T-cell (primary cell): ENCODE results near the gene EIPR1. TPM values are rescaled to one million over a fixed set of nuclear protein-coding genes. Genes with fewer than 3 reads are reported as not detected.

ENCODE experiments used
- ATAC-seq, 4 experiments: fragments of 200-7000 bp in 3 of 4; fragments of 150-1000 bp in 1 of 4; cut with Tn5 transposase; replicated peaks in 1 of 4; 1 replicate in 3 of 4; 2 replicates in 1 of 4; pipeline ENCODE4 v1.10.0; 2021; ENCODE audit warnings: moderate library complexity in 3 of 4, mild to moderate bottlenecking in 2 of 4, moderate number of reproducible peaks in 1 of 4
- CTCF ChIA-PET, 2 donors: fragments of 300-600 bp; sonication (Branson Sonifier 250); formaldehyde crosslinking; loops; one replicate each; lab custom pipeline; 2022; ENCODE audit warnings: antibody characterized with exemption in 2 of 2; lab: Charles Lee
- POLR2A ChIA-PET, 2 donors: fragments of 300-600 bp; sonication (Branson Sonifier 250); formaldehyde crosslinking; loops; one replicate each; lab custom pipeline; 2022; ENCODE audit warnings: antibody characterized with exemption in 2 of 2; lab: Charles Lee
- DNase-seq, 35 experiments: peaks; one replicate each; pipeline versions ENCODE4 v3.0.0 to v3.0.0-alpha.2; 2013 to 2023
- H3K27ac ChIP-seq: one replicate; pipeline ENCODE4 v1.5.1; 2013; ENCODE audit warnings: low read length
- H3K27me3 ChIP-seq, 2 experiments: replicated peaks in 1 of 2; 1 replicate in 1 of 2; 2 replicates in 1 of 2; pipeline versions ENCODE4 v1.6.1 to v1.7.0; 2013; ENCODE audit warnings: low read length in 1 of 2, mixed read lengths in 1 of 2; ENCODE audit not compliant: control insufficient read depth in 2 of 2, insufficient read depth in 2 of 2; ENCODE audit errors: extremely low read depth in 1 of 2
- H3K36me3 ChIP-seq, 2 donors: 1 replicate in 1 of 2; 2 replicates in 1 of 2; pipeline versions ENCODE4 v1.6.1 to v1.7.0; 2013; ENCODE audit warnings: low read length in 1 of 2; ENCODE audit not compliant: control insufficient read depth in 2 of 2, insufficient read depth in 1 of 2; ENCODE audit errors: extremely low read depth in 1 of 2
- H3K4me1 ChIP-seq, 2 experiments: 1 replicate in 1 of 2; 2 replicates in 1 of 2; pipeline versions ENCODE4 v1.6.1 to v1.7.0; 2013; ENCODE audit warnings: low read length in 2 of 2, mixed read lengths in 1 of 2; ENCODE audit not compliant: insufficient read depth in 2 of 2, control insufficient read depth in 1 of 2; ENCODE audit errors: extremely low read depth in 1 of 2
- H3K4me3 ChIP-seq, 2 donors: 1 replicate in 1 of 2; 2 replicates in 1 of 2; pipeline versions ENCODE4 v1.5.1 to v1.7.0; 2013; ENCODE audit warnings: mild to moderate bottlenecking in 2 of 2, low read length in 1 of 2, moderate library complexity in 1 of 2; ENCODE audit not compliant: control insufficient read depth in 1 of 2; ENCODE audit errors: extremely low read depth in 1 of 2
- H3K9me3 ChIP-seq: 2 replicates; pipeline ENCODE4 v1.7.0; 2013
- H3K27ac Mint-ChIP-seq, 2 donors: one replicate each; pipeline ENCODE4 v1.8.0; 2020 to 2021; ENCODE audit warnings: mild to moderate bottlenecking in 2 of 2, mixed read lengths in 2 of 2
- H3K27me3 Mint-ChIP-seq, 2 donors: one replicate each; pipeline ENCODE4 v1.8.0; 2021 to 2022; ENCODE audit warnings: mixed read lengths in 2 of 2
- H3K36me3 Mint-ChIP-seq: one replicate; pipeline ENCODE4 v1.8.0; 2021; ENCODE audit warnings: mixed read lengths
- H3K4me1 Mint-ChIP-seq, 3 donors: one replicate each; pipeline ENCODE4 v1.8.0; 2020 to 2022; ENCODE audit warnings: mixed read lengths in 3 of 3, mild to moderate bottlenecking in 1 of 3
- H3K4me3 Mint-ChIP-seq, 3 donors: one replicate each; pipeline ENCODE4 v1.8.0; 2020 to 2022; ENCODE audit warnings: mild to moderate bottlenecking in 3 of 3, mixed read lengths in 3 of 3, moderate library complexity in 3 of 3
- H3K9me3 Mint-ChIP-seq, 3 donors: one replicate each; pipeline ENCODE4 v1.8.0; 2020 to 2022; ENCODE audit warnings: mixed read lengths in 3 of 3
- WGBS: methylation state at CpG from one replicate; pipeline ENCODE4 v1.1.5; 2013; ENCODE audit warnings: missing lambda C conversion rate; ENCODE audit not compliant: insufficient coverage; 5-methylcytosine and 5-hydroxymethylcytosine counted together
- total RNA-seq, 35 experiments: library from RNA in 6 of 35; stranded (reverse) in 6 of 35; fragments of 120-200 nt in 1 of 35; gene quantifications; one replicate each; pipeline versions ENCODE4 v1.2.1 to v1.2.4 and lab custom pipeline; 2013 to 2026

Gene EIPR1
- total RNA-seq, 5 donors from 2014 or later (not counting 1 experiment from before 2014, with no cell fraction given) = 26.0 to 36.4 (median 27.8) TPM

DNA sequence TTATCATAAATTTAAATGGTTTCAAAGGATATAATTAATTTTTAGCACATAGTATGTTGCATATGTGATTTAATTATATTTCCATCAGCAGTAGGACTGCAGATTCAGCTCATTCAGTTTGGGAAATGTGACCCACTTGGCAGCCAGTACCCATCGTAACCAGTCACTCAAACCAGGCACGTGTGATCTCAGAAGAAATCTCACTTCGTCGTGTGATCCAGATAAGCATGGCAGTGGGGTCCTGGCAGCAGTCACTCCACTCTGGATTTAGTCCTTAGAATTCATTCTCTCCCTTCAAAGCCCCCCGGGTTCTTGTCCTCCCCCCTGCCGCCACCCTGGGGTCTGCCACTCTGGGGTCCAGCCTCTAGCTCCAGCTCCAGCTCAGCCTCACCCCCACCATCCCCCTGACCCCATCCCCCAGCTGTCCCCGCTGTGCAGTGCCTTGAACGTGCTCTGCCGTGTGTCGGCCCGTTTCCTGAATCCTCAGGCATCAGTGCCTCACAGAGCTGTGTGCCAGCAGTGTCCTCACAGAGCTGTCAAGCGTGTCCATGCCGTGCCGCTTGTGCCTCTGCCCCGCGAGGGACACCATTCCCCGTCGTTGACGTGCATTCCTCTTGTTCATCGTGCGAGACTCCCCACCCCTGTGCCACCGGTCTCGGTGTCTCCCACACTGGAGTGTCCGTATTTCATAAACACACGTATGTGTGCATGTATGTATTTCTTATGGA, 36.7 kb upstream of the EIPR1 start:
- Histone ChIP-seq H3K27me3 (no peaks in the 10 kb centered on the region), H3K36me3 (peaks cover 15 to 30% of the 10 kb centered on the region in 2 donors), H3K27ac (no peak overlapping the region), H3K4me3 (no peak overlapping the region), H3K4me1 (no peaks in the 10 kb centered on the region), H3K9me3 (no peaks in the 10 kb centered on the region)
- 99% methylated on average over 22 of the region's 25 CpGs for WGBS
- ChIA-PET POLR2A (no interaction called here), CTCF (interaction anchor here in 1 of 2 donors (1.6 kb wide), 1 partner anchor 8 kb away, joined by 5 read pairs; no protein-coding TSS in a partner anchor)
- no peak for ATAC-seq
- no peak for DNase-seq
- Mint-ChIP-seq H3K27ac (no peak overlapping the region), H3K36me3 (peaks cover 38% of the 10 kb centered on the region), H3K4me3 (no peak overlapping the region), H3K27me3 (no peaks in the 10 kb centered on the region), H3K9me3 (no peaks in the 10 kb centered on the region), H3K4me1 (peaks cover 14 to 27% (median 26%) of the 10 kb centered on the region in 3 donors)

DNA sequence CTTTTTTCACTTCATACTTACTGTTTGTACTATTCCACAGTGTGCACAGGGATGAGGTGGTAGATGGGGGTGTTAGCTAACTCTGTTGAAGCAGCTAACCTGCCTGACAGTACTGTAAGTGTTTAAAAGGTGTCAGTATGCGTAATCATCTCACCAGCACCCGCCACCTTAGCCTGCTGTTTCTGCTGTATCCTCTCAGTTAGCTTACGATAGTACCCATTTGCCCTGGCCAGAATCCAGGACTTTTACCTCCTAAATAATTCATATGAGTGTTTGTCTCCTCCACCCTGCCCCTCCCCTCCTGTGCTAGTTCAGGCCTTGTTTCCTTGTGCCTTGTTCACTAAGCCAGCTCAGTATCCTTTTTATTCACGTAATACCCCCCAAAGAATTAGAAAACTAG, 36.1 kb upstream of the EIPR1 start:
- ChIA-PET POLR2A (no interaction called here), CTCF (interaction anchor here in 1 of 2 donors (1.1 to 1.6 kb wide), 2 partner anchors 9 to 10 kb away, joined by 3 to 5 read pairs; no protein-coding TSS in a partner anchor)
- Mint-ChIP-seq H3K36me3 (peaks cover 38% of the 10 kb centered on the region), H3K4me1 (peaks cover 17 to 31% (median 29%) of the 10 kb centered on the region in 3 donors), H3K27ac (no peak overlapping the region), H3K9me3 (no peaks in the 10 kb centered on the region), H3K4me3 (no peak overlapping the region), H3K27me3 (no peaks in the 10 kb centered on the region)
- ATAC-seq (no peak), DNase-seq (no peak)
- H3K27ac ChIP-seq = no peak overlapping the region
- peaks cover 12 to 28% of the 10 kb centered on the region in 2 donors for H3K36me3 ChIP-seq
- H3K4me3 ChIP-seq = no peak overlapping the region
- no peaks in the 10 kb centered on the region for H3K4me1 ChIP-seq
- H3K9me3 ChIP-seq = no peaks in the 10 kb centered on the region
- WGBS = 100% methylated on average over 3 of the region's 4 CpGs
- no peaks in the 10 kb centered on the region for H3K27me3 ChIP-seq

GRCh38 chr2:3411103-3411502, 33.5 kb upstream of the EIPR1 start:
- H3K27ac Mint-ChIP-seq = peak overlapping the region; percentile 0 to 49
- no peak overlapping the region for H3K27ac ChIP-seq
- ChIA-PET POLR2A (no interaction called here), CTCF (interaction anchor here in 1 of 2 donors (1.2 kb wide), 1 partner anchor 13 kb away, joined by 3 read pairs; no protein-coding TSS in a partner anchor)
- H3K36me3 Mint-ChIP-seq = peaks cover 32% of the 10 kb centered on the region
- WGBS = no CpG with 5 or more reads among the region's 3 CpGs
- H3K4me1 Mint-ChIP-seq = peaks cover 19 to 36% (median 29%) of the 10 kb centered on the region in 3 donors
- H3K4me3 ChIP-seq = no peak overlapping the region
- H3K9me3 ChIP-seq = no peaks in the 10 kb centered on the region
- no peaks in the 10 kb centered on the region for H3K9me3 Mint-ChIP-seq
- H3K36me3 ChIP-seq = peaks cover 11 to 19% of the 10 kb centered on the region in 2 donors
- no peak overlapping the region for H3K4me3 Mint-ChIP-seq
- H3K27me3 Mint-ChIP-seq = no peaks in the 10 kb centered on the region
- no peak for DNase-seq
- no peaks in the 10 kb centered on the region for H3K27me3 ChIP-seq
- H3K4me1 ChIP-seq = no peaks in the 10 kb centered on the region
- ATAC-seq = no peak

GRCh38 chr2:3409627-3410170, 32.1 kb upstream of the EIPR1 start:
- H3K36me3 Mint-ChIP-seq = peaks cover 35% of the 10 kb centered on the region
- H3K4me3 Mint-ChIP-seq = no peak overlapping the region
- H3K27me3 Mint-ChIP-seq = no peaks in the 10 kb centered on the region
- no peaks in the 10 kb centered on the region for H3K4me1 ChIP-seq
- H3K27ac ChIP-seq = no peak overlapping the region
- no peak overlapping the region for H3K27ac Mint-ChIP-seq
- H3K27me3 ChIP-seq = no peaks in the 10 kb centered on the region
- no peak overlapping the region for H3K4me3 ChIP-seq
- H3K4me1 Mint-ChIP-seq = peaks cover 24 to 33% (median 29%) of the 10 kb centered on the region in 3 donors
- ChIA-PET CTCF (no interaction called here), POLR2A (no interaction called here)
- 86% methylated on average over 5 of the region's 12 CpGs for WGBS
- peaks cover 11 to 16% of the 10 kb centered on the region in 2 donors for H3K36me3 ChIP-seq
- no peaks in the 10 kb centered on the region for H3K9me3 ChIP-seq
- ATAC-seq = no peak
- no peaks in the 10 kb centered on the region for H3K9me3 Mint-ChIP-seq
- no peak for DNase-seq

DNA sequence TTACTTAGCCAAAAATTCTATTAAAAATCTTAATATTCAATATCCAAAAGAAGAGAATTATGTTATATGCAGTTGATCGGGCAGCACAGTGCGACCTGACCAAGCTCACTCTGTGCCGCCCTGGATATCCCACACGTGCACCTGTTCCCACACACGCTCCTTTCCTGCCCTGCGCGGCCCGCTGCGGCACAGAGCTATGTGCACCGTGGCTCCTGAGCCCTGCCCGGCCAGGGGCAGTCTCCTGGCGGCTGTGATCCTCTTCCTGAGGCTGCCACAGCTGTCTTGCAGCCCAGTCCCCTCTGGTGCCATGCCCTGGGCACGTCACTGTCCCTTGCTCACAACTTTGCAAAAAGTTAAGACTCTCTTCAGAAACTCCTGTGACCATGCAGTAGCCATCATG, 31.2 kb upstream of the EIPR1 start:
- Histone ChIP-seq H3K27ac (no peak overlapping the region), H3K27me3 (no peaks in the 10 kb centered on the region), H3K4me3 (no peak overlapping the region), H3K36me3 (peaks cover 8 to 20% of the 10 kb centered on the region in 2 donors), H3K4me1 (no peaks in the 10 kb centered on the region), H3K9me3 (no peaks in the 10 kb centered on the region)
- H3K27me3 Mint-ChIP-seq = no peaks in the 10 kb centered on the region
- 98% methylated on average over 11 of the region's 13 CpGs for WGBS
- no peak for ATAC-seq
- CTCF ChIA-PET = no interaction called here
- H3K4me1 Mint-ChIP-seq = peaks cover 28 to 41% (median 38%) of the 10 kb centered on the region in 3 donors
- H3K27ac Mint-ChIP-seq = no peak overlapping the region
- H3K4me3 Mint-ChIP-seq = no peak overlapping the region
- DNase-seq = no peak
- H3K36me3 Mint-ChIP-seq = peaks cover 37% of the 10 kb centered on the region
- H3K9me3 Mint-ChIP-seq = no peaks in the 10 kb centered on the region
- POLR2A ChIA-PET = no interaction called here

GRCh38 chr2:3406501-3406900, 28.9 kb upstream of the EIPR1 start:
- H3K4me3 Mint-ChIP-seq = no peak overlapping the region
- no peaks in the 10 kb centered on the region for H3K4me1 ChIP-seq
- ChIA-PET POLR2A (interaction anchor here in 1 of 2 donors (0.6 kb wide), 1 partner anchor 773 kb away, joined by 3 read pairs; no protein-coding TSS in a partner anchor), CTCF (interaction anchor here in 1 of 2 donors (1.1 kb wide), 1 partner anchor 16 kb away, joined by 4 read pairs; no protein-coding TSS in a partner anchor)
- ATAC-seq (no peak), DNase-seq (no peak)
- no peak overlapping the region for H3K4me3 ChIP-seq
- H3K27ac ChIP-seq = no peak overlapping the region
- H3K9me3 Mint-ChIP-seq = no peaks in the 10 kb centered on the region
- no peaks in the 10 kb centered on the region for H3K27me3 Mint-ChIP-seq
- no peaks in the 10 kb centered on the region for H3K27me3 ChIP-seq
- H3K36me3 Mint-ChIP-seq = peaks cover 51% of the 10 kb centered on the region
- H3K27ac Mint-ChIP-seq = no peak overlapping the region
- peaks cover 7 to 39% of the 10 kb centered on the region in 2 donors for H3K36me3 ChIP-seq
- WGBS = 100% methylated on average over 1 of the region's 3 CpGs
- no peaks in the 10 kb centered on the region for H3K9me3 ChIP-seq
- H3K4me1 Mint-ChIP-seq = peaks cover 32 to 38% (median 34%) of the 10 kb centered on the region in 3 donors
